IPS-15b (cell line): ENCODE measurements around the gene SIGLEC10.
A peak's percentile ranks its signal among the peaks of the same experiment; 100 is the strongest.
"Not testable (repeated sequence)": the region's sequence is repeated elsewhere in the genome, so short reads cannot be mapped to it uniquely, and the experiment has no call there.

Experiments used
- H3K27me3 ChIP-seq: one replicate; pipeline ENCODE4 v1.6.1; 2013; ENCODE audit warnings: low read length; ENCODE audit not compliant: control insufficient read depth, insufficient read depth
- H3K36me3 ChIP-seq: one replicate; pipeline ENCODE4 v1.6.1; 2013; ENCODE audit warnings: low read length; ENCODE audit not compliant: control insufficient read depth, insufficient read depth
- H3K4me1 ChIP-seq: one replicate; pipeline ENCODE4 v1.6.1; 2013; ENCODE audit warnings: mild to moderate bottlenecking, low read length; ENCODE audit not compliant: control insufficient read depth, insufficient read depth
- H3K4me3 ChIP-seq: one replicate; pipeline ENCODE4 v1.5.1; 2013; ENCODE audit warnings: low read depth, low read length
- H3K9ac ChIP-seq: one replicate; pipeline ENCODE4 v1.6.1; 2013; ENCODE audit warnings: low read depth, mild to moderate bottlenecking, low read length
- H3K9me3 ChIP-seq: one replicate; pipeline ENCODE4 v1.6.1; 2013; ENCODE audit warnings: mild to moderate bottlenecking, low read length; ENCODE audit not compliant: control insufficient read depth, insufficient read depth

Gene SIGLEC10

GRCh38 chr19:51431124-51431523 is 13.7 kb upstream of the SIGLEC10 start:
- no peak overlapping the region for H3K9ac ChIP-seq

GRCh38 chr19:51430221-51430620 is 12.8 kb upstream of the SIGLEC10 start:
- Histone ChIP-seq H3K27me3 (peaks cover 8% of the 10 kb centered on the region), H3K36me3 (no peaks in the 10 kb centered on the region), H3K4me3 (no peak overlapping the region), H3K9me3 (no peaks in the 10 kb centered on the region), H3K4me1 (no peaks in the 10 kb centered on the region), H3K9ac (no peak overlapping the region)

More at GRCh38 chr19:51431124-51431523, 13.7 kb upstream of the SIGLEC10 start:
- no peaks in the 10 kb centered on the region for H3K4me1 ChIP-seq
- H3K4me3 ChIP-seq = no peak overlapping the region
- peaks cover 8% of the 10 kb centered on the region for H3K27me3 ChIP-seq
- H3K9me3 ChIP-seq = no peaks in the 10 kb centered on the region
- H3K36me3 ChIP-seq = no peaks in the 10 kb centered on the region

- Histone ChIP-seq H3K4me3 (no peak overlapping the region), H3K4me1 (no peaks in the 10 kb centered on the region), H3K36me3 (no peaks in the 10 kb centered on the region), H3K9me3 (no peaks in the 10 kb centered on the region), H3K9ac (no peak overlapping the region), H3K27me3 (peaks cover 11% of the 10 kb centered on the region)
These were observed 9.8 kb upstream of the SIGLEC10 start for GRCh38 chr19:51427201-51427600.

GRCh38 chr19:51422053-51422448 is 4.6 kb upstream of the SIGLEC10 start:
- peak overlapping the region; percentile 68 for H3K4me3 ChIP-seq
- no peaks in the 10 kb centered on the region for H3K4me1 ChIP-seq
- no peaks in the 10 kb centered on the region for H3K36me3 ChIP-seq
- no peaks in the 10 kb centered on the region for H3K9me3 ChIP-seq
- peaks cover 10% of the 10 kb centered on the region for H3K27me3 ChIP-seq
- no peak overlapping the region for H3K9ac ChIP-seq

- Histone ChIP-seq H3K9ac (no peak overlapping the region), H3K4me3 (peak overlapping the region; percentile 68)
These were observed 4.0 kb upstream of the SIGLEC10 start for GRCh38 chr19:51421229-51422052.

GRCh38 chr19:51420511-51420910 is 3.1 kb upstream of the SIGLEC10 start:
- not testable (repeated sequence) for H3K9ac ChIP-seq, H3K9me3 ChIP-seq, H3K36me3 ChIP-seq, H3K4me1 ChIP-seq, H3K4me3 ChIP-seq
- peaks cover 10% of the 10 kb centered on the region for H3K27me3 ChIP-seq

More at GRCh38 chr19:51421229-51422052, 4.0 kb upstream of the SIGLEC10 start:
- peaks cover 10% of the 10 kb centered on the region for H3K27me3 ChIP-seq
- H3K9me3 ChIP-seq = no peaks in the 10 kb centered on the region
- H3K36me3 ChIP-seq = no peaks in the 10 kb centered on the region
- no peaks in the 10 kb centered on the region for H3K4me1 ChIP-seq

- Histone ChIP-seq H3K9me3 (no peaks in the 10 kb centered on the region), H3K27me3 (peaks cover 10% of the 10 kb centered on the region), H3K4me3 (no peak overlapping the region), H3K9ac (no peak overlapping the region), H3K36me3 (no peaks in the 10 kb centered on the region), H3K4me1 (no peaks in the 10 kb centered on the region)
These were observed 1.3 kb upstream of the SIGLEC10 start for GRCh38 chr19:51418707-51419106.

GRCh38 chr19:51417810-51418157 is 342 bp upstream of the SIGLEC10 start:
- Histone ChIP-seq H3K27me3 (peaks cover 9% of the 10 kb centered on the region), H3K4me1 (no peaks in the 10 kb centered on the region), H3K9me3 (no peaks in the 10 kb centered on the region), H3K9ac (no peak overlapping the region), H3K4me3 (no peak overlapping the region), H3K36me3 (no peaks in the 10 kb centered on the region)

GRCh38 chr19:51416422-51416821 is 1.0 kb downstream of the SIGLEC10 start:
- not testable (repeated sequence) for H3K27me3 ChIP-seq, H3K4me3 ChIP-seq, H3K9ac ChIP-seq, H3K4me1 ChIP-seq, H3K9me3 ChIP-seq, H3K36me3 ChIP-seq

GRCh38 chr19:51415187-51415586 is 2.3 kb downstream of the SIGLEC10 start:
- Histone ChIP-seq H3K4me3 (no peak overlapping the region), H3K9ac (no peak overlapping the region), H3K36me3 (no peaks in the 10 kb centered on the region), H3K9me3 (no peaks in the 10 kb centered on the region), H3K4me1 (no peaks in the 10 kb centered on the region), H3K27me3 (no peaks in the 10 kb centered on the region)

GRCh38 chr19:51410950-51411748 is 6.3 kb downstream of the SIGLEC10 start:
- Histone ChIP-seq H3K27me3 (no peaks in the 10 kb centered on the region), H3K4me1 (peaks cover 11% of the 10 kb centered on the region), H3K9ac (no peak overlapping the region), H3K4me3 (no peak overlapping the region), H3K9me3 (no peaks in the 10 kb centered on the region), H3K36me3 (no peaks in the 10 kb centered on the region)
